ENCODE measurements around the gene ITGA2. TPM values are rescaled to one million over a fixed set of nuclear protein-coding genes. Genes with fewer than 3 reads are reported as not detected.

The ITGA2 gene
- total RNA-seq, 1 donor from 2014 or later: 24.8 TPM

Other genes starting within 250 kb of the ITGA2 start
- gene ITGA1, start 201.4 kb upstream of the ITGA2 start, total RNA-seq: 43.8 and 44.2 TPM in 2 replicates
- gene PELO, start 201.4 kb upstream of the ITGA2 start, total RNA-seq: 23.3 and 26.0 TPM in 2 replicates
- gene MOCS2, start 120.4 kb downstream of the ITGA2 start, total RNA-seq: 15.5 and 17.0 TPM in 2 replicates